DND-41 (cell line): Measurements from ENCODE around the gene AURKB.

Experiments used
- EZH2 ChIP-seq: IDR thresholded peaks from 3 replicates; pipeline ENCODE4 v1.6.1; 2012; ENCODE audit warnings: borderline replicate concordance, low read depth, mild to moderate bottlenecking, moderate library complexity, low read length, inconsistent platforms; ENCODE audit not compliant: severe bottlenecking
- TF ChIP-seq, protein P1 (sequence below): IDR thresholded peaks from 2 replicates; pipeline ENCODE4 v1.5.1; 2012; ENCODE audit warnings: borderline replicate concordance, low read length, moderate library complexity, mild to moderate bottlenecking; ENCODE audit not compliant: poor library complexity, severe bottlenecking; ENCODE audit errors: extremely low read depth

DNA sequence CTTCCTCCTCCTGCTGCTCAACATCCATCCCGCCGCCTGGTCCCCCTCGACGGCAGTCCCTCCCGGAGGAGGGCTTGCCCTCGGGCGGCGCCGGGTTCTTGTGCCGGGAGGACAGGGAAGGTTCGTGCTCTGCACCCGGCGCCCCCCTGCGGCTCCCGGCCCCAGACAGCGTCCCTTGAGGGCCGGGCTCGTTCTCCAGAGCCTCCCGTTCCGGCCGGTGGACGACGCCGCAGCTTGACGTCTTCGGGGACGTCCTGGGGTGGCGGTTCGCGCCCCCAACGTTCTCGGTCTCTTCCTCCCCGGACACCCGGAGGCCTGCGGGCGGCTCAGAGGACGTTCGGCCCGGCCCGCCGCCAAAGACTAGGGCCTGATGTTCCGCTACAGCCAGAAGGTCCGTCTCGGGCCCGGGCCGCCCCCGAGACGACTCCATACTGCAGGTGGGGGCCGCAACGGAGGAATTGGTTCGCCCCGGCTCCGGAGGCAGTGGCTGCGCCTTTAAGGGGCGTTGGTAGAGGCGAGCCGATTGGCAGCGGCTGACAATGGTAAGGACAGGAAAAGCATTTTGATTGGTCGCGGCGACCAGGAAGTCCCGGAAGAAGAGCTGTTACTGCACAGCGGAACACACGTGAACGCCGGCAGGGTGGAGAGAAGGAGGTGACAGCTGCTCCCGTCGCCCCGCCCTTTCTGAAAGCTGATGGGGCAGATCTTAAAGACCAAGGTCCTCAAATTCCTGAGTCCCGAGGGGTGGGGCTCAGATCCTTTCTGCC, 20.5 kb downstream of the AURKB start, which contains the start of gene BORCS6:
- TF ChIP-seq, protein P1, sequence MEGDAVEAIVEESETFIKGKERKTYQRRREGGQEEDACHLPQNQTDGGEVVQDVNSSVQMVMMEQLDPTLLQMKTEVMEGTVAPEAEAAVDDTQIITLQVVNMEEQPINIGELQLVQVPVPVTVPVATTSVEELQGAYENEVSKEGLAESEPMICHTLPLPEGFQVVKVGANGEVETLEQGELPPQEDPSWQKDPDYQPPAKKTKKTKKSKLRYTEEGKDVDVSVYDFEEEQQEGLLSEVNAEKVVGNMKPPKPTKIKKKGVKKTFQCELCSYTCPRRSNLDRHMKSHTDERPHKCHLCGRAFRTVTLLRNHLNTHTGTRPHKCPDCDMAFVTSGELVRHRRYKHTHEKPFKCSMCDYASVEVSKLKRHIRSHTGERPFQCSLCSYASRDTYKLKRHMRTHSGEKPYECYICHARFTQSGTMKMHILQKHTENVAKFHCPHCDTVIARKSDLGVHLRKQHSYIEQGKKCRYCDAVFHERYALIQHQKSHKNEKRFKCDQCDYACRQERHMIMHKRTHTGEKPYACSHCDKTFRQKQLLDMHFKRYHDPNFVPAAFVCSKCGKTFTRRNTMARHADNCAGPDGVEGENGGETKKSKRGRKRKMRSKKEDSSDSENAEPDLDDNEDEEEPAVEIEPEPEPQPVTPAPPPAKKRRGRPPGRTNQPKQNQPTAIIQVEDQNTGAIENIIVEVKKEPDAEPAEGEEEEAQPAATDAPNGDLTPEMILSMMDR = no peak
- no peak for TF ChIP-seq EZH2
